DND-41 (cell line): ENCODE measurements around the gene KRTAP9-7.
"Not testable (repeated sequence)": the region's sequence is repeated elsewhere in the genome, so short reads cannot be mapped to it uniquely, and the experiment has no call there.

Source experiments
- EZH2 ChIP-seq: IDR thresholded peaks from 3 replicates; pipeline ENCODE4 v1.6.1; 2012; ENCODE audit warnings: borderline replicate concordance, low read depth, mild to moderate bottlenecking, moderate library complexity, low read length, inconsistent platforms; ENCODE audit not compliant: severe bottlenecking
- TF ChIP-seq, protein P1 (sequence below): IDR thresholded peaks from 2 replicates; pipeline ENCODE4 v1.5.1; 2012; ENCODE audit warnings: borderline replicate concordance, low read length, moderate library complexity, mild to moderate bottlenecking; ENCODE audit not compliant: poor library complexity, severe bottlenecking; ENCODE audit errors: extremely low read depth

DNA sequence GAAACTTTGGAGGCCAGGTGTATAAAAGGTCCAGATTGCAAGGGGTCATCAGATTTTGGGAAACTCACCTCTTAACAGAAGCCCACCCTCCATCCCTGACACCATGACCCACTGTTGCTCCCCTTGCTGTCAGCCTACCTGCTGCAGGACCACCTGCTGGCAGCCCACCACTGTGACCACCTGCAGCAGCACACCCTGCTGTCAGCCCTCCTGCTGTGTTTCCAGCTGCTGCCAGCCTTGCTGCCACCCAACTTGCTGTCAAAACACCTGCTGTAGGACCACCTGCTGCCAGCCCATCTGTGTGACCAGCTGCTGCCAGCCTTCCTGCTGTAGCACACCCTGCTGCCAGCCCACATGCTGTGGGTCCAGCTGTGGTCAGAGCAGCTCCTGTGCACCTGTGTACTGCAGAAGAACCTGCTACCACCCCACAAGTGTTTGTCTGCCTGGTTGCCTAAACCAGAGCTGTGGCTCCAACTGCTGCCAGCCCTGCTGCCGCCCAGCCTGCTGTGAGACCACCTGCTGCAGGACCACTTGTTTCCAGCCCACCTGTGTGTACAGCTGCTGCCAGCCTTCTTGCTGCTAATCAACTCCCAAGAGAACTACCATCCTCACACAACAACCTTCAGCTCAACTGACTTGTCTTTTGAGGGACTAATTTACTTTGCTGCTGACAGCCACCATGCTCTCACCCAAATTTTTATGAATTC, 42.9 kb upstream of the KRTAP9-7 start, which contains the start of gene KRTAP9-3:
- TF ChIP-seq, protein P1, sequence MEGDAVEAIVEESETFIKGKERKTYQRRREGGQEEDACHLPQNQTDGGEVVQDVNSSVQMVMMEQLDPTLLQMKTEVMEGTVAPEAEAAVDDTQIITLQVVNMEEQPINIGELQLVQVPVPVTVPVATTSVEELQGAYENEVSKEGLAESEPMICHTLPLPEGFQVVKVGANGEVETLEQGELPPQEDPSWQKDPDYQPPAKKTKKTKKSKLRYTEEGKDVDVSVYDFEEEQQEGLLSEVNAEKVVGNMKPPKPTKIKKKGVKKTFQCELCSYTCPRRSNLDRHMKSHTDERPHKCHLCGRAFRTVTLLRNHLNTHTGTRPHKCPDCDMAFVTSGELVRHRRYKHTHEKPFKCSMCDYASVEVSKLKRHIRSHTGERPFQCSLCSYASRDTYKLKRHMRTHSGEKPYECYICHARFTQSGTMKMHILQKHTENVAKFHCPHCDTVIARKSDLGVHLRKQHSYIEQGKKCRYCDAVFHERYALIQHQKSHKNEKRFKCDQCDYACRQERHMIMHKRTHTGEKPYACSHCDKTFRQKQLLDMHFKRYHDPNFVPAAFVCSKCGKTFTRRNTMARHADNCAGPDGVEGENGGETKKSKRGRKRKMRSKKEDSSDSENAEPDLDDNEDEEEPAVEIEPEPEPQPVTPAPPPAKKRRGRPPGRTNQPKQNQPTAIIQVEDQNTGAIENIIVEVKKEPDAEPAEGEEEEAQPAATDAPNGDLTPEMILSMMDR, result not testable (repeated sequence)
- not testable (repeated sequence) for TF ChIP-seq EZH2
